Measurements from ENCODE around the gene CSNK1D. TPM values are rescaled to one million over a fixed set of nuclear protein-coding genes. Genes with fewer than 3 reads are reported as not detected.

CSNK1D gene
- total RNA-seq, 4 donors from 2014 or later: 24.6 to 102 (median 57.1) TPM

- DNase-seq: peak; percentile 69
- peaks cover 10 to 25% (median 17%) of the 10 kb centered on the region in 3 donors for H3K4me1 ChIP-seq
- TF ChIP-seq POLR2A (IDR thresholded peaks at IDR 0.05) (peak in 2 of 4 donors; percentile 49 to 67), CTCF (IDR thresholded peaks at IDR 0.05) (peak; percentile 64 to 97 (median 94))
- no peaks in the 10 kb centered on the region for H3K36me3 ChIP-seq
- intact Hi-C loops (cut with DNase I): no loop called here
- H3K4me3 ChIP-seq: peak overlapping the region in 2 of 4 donors; percentile 25 to 46
- peak overlapping the region; percentile 76 to 91 (median 87) for H3K27ac ChIP-seq
- no peaks in the 10 kb centered on the region for H3K9me3 ChIP-seq
- no peaks in the 10 kb centered on the region for H3K27me3 ChIP-seq
- WGBS, 2 donors: 5 to 31% methylated on average over 8 to 11 of the region's 21 CpGs
Observed at GRCh38 chr17:82205720-82206508, 67.6 kb downstream of the CSNK1D start.

DNA sequence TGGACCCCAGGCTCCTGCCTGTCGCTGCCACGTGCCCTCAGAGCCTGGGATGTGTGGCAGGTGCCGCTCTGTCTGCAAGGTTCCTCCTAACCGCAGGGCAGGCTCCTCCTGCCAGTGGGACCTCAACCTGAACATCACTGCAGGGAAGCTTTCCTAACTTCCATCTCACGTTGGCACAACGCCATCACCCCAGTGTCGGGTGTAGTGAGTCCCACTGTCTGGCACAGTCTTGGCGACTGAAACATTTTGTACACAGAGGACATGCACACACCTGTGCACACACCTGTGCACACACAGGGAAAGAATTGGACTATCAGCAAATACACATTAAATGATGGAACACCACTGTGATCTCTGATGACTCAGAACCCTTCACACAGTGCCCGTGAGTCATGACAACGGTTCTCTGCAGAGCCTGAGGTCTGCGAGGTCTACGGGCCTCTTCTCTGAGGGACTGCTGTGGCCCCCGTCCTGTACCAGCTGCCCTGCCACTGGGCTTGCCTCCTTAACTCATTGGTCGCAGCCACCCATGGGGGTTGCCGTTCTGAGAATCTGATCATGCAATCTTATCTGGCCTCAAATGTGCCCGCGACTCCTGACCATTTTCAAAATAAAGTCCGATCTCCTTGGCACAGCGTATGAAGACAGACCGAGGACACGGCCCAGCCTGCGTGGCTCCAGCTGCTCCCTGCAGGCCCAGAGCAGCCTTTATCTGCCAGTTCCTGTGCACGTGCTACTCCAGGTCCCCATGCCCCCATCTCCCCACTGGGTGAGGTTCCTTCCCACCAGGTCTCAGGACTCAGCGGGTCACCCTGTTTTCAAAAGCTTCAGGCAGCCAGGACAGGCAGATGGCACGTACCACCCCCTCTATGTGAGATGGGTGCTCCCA, 68.4 kb downstream of the CSNK1D start:
- no peaks in the 10 kb centered on the region for H3K9me3 ChIP-seq
- no peak for TF ChIP-seq POLR2A (IDR thresholded peaks at IDR 0.05)
- TF ChIP-seq CTCF (IDR thresholded peaks at IDR 0.05): no peak
- 26 to 40% methylated on average over 16 of the region's 25 CpGs for WGBS, 2 donors
- intact Hi-C loops (cut with DNase I): no loop called here
- no peaks in the 10 kb centered on the region for H3K27me3 ChIP-seq
- peaks cover 10 to 25% (median 17%) of the 10 kb centered on the region in 3 donors for H3K4me1 ChIP-seq
- peak overlapping the region; percentile 76 to 91 (median 87) for H3K27ac ChIP-seq
- peak overlapping the region in 1 of 4 donors; percentile 46 for H3K4me3 ChIP-seq
- no peak for DNase-seq
- H3K36me3 ChIP-seq: peaks cover 0 to 3% (median under 1%) of the 10 kb centered on the region in 3 donors

DNA sequence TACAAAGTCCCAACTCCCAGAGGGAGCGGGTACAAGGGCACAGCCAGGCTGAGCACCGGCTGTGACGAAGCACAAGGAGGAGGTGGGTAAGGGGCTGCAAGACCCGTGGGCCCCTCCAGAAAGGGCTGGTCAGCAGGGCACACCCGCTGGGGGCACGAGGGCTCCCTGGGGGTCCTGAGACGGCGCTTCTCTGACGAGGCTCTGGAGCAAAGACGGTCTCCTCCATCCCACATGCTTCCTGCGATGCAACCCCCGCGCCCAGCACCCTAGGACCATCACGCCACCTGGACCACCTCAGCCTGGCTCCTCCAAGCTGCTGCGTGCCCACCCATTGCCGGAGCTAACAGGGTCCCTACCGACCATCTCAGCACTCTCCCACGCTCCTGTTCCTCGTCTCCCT, 69.6 kb downstream of the CSNK1D start:
- no peaks in the 10 kb centered on the region for H3K27me3 ChIP-seq
- H3K27ac ChIP-seq: no peak overlapping the region
- no peaks in the 10 kb centered on the region for H3K9me3 ChIP-seq
- 95% methylated on average over 10 to 15 of the region's 19 CpGs for WGBS, 2 donors
- H3K4me3 ChIP-seq: no peak overlapping the region
- H3K36me3 ChIP-seq: peaks cover 0 to 11% (median 6%) of the 10 kb centered on the region in 3 donors
- no peak for TF ChIP-seq CTCF (IDR thresholded peaks at IDR 0.05)
- TF ChIP-seq POLR2A (IDR thresholded peaks at IDR 0.05): no peak
- no peak for DNase-seq
- intact Hi-C loops (cut with DNase I): no loop called here
- H3K4me1 ChIP-seq: peaks cover 10 to 25% (median 17%) of the 10 kb centered on the region in 3 donors

DNA sequence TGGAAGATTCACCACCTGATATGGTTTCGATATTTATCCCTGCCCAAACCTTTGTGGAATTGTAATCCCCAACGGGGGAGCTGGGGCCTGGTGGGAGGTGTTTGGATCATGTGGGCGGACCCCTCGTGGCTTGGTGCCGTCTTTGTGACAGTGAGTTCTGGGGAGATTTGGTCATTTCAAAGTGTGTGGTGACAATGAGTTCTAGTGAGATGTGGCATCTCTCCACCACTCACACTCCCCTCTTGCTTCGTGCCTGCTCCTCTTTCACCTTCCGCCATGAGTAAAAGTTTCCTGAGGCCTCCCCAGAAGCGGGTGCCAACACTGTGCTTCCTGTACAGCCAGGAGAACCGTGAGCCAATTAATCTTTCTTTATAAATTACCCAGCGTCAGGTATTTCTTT, 70.5 kb downstream of the CSNK1D start:
- Histone ChIP-seq H3K9me3 (no peaks in the 10 kb centered on the region), H3K27me3 (no peaks in the 10 kb centered on the region), H3K36me3 (peaks cover 0 to 16% (median 6%) of the 10 kb centered on the region in 3 donors), H3K27ac (no peak overlapping the region), H3K4me1 (peaks cover 10 to 25% (median 17%) of the 10 kb centered on the region in 3 donors), H3K4me3 (no peak overlapping the region)
- TF ChIP-seq POLR2A (IDR thresholded peaks at IDR 0.05): no peak
- no peak for TF ChIP-seq CTCF (IDR thresholded peaks at IDR 0.05)
- no peak for DNase-seq
- intact Hi-C loops (cut with DNase I): no loop called here
- WGBS, 2 donors: 77 to 80% methylated on average over 9 to 10 of the region's 10 CpGs
